Loucy (cell line): ENCODE results near the gene RERE.

Experiments
- EZH2phosphoT487 ChIP-seq: fragments of 200-600 bp; IDR thresholded peaks from 2 replicates; pipeline ENCODE4 v1.6.1; 2018; ENCODE audit warnings: antibody characterized with exemption, mild to moderate bottlenecking, moderate library complexity, borderline replicate concordance
- TF ChIP-seq, protein P1 (sequence below): fragments of 200-600 bp; sonication (generic); conservative IDR thresholded peaks from 2 replicates; pipeline ENCODE4 v1.5.1; 2014; ENCODE audit warnings: mild to moderate bottlenecking, antibody characterized with exemption, low read length

GRCh38 chr1:8740034-8740449 is 77.4 kb downstream of the RERE start:
- no peak for TF ChIP-seq EZH2phosphoT487
- TF ChIP-seq, protein P1, sequence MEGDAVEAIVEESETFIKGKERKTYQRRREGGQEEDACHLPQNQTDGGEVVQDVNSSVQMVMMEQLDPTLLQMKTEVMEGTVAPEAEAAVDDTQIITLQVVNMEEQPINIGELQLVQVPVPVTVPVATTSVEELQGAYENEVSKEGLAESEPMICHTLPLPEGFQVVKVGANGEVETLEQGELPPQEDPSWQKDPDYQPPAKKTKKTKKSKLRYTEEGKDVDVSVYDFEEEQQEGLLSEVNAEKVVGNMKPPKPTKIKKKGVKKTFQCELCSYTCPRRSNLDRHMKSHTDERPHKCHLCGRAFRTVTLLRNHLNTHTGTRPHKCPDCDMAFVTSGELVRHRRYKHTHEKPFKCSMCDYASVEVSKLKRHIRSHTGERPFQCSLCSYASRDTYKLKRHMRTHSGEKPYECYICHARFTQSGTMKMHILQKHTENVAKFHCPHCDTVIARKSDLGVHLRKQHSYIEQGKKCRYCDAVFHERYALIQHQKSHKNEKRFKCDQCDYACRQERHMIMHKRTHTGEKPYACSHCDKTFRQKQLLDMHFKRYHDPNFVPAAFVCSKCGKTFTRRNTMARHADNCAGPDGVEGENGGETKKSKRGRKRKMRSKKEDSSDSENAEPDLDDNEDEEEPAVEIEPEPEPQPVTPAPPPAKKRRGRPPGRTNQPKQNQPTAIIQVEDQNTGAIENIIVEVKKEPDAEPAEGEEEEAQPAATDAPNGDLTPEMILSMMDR = no peak
